GM12878 (cell line): ENCODE results near the gene NINJ1. TPM values are rescaled to one million over a fixed set of nuclear protein-coding genes. Genes with fewer than 3 reads are reported as not detected.

Source experiments
- ATF2 ChIP-seq: IDR thresholded peaks from 2 replicates; pipeline ENCODE4 v1.6.1; 2012; ENCODE audit warnings: low read length, inconsistent platforms
- E4F1 ChIP-seq: fragments of 450-650 bp; IDR thresholded peaks from 2 replicates; pipeline ENCODE4 v1.6.1; 2018; ENCODE audit warnings: borderline replicate concordance, mild to moderate bottlenecking; ENCODE audit not compliant: partially characterized antibody
- GABPA ChIP-seq: IDR thresholded peaks from 2 replicates; pipeline ENCODE4 v1.6.1; 2014; ENCODE audit warnings: antibody characterized with exemption, low read depth, mild to moderate bottlenecking, inconsistent platforms
- HSF1 ChIP-seq: fragments of 150-350 bp; IDR thresholded peaks from 2 replicates; pipeline ENCODE4 v1.6.1; 2014; ENCODE audit warnings: mild to moderate bottlenecking, low read depth, low read length
- MXI1 ChIP-seq: fragments of 150-350 bp; IDR thresholded peaks from 2 replicates; pipeline ENCODE4 v1.6.1; 2011; ENCODE audit warnings: low read depth, mild to moderate bottlenecking, inconsistent platforms, low read length, improper control_type of control experiment
- NFXL1 ChIP-seq: fragments of 450-650 bp; IDR thresholded peaks from 2 replicates; pipeline ENCODE4 v1.6.1; 2017; ENCODE audit warnings: antibody characterized with exemption, mild to moderate bottlenecking, borderline replicate concordance
- NFYB ChIP-seq: IDR thresholded peaks from 2 replicates; pipeline ENCODE4 v1.6.1; 2011; ENCODE audit warnings: low read depth, mild to moderate bottlenecking, low read length, improper control_type of control experiment, moderate library complexity; ENCODE audit not compliant: insufficient read depth
- NR2C1 ChIP-seq: fragments of 450-650 bp; IDR thresholded peaks from 2 replicates; pipeline ENCODE4 v1.6.1; 2017; ENCODE audit warnings: antibody characterized with exemption, mild to moderate bottlenecking, moderate library complexity
- PBX3 ChIP-seq: IDR thresholded peaks from 2 replicates; pipeline ENCODE4 v1.6.1; 2011; ENCODE audit warnings: mild to moderate bottlenecking, low read depth, low read length, moderate library complexity; ENCODE audit not compliant: insufficient replicate concordance
- REST ChIP-seq: IDR thresholded peaks from 2 replicates; pipeline ENCODE4 v1.6.1; 2012; ENCODE audit warnings: mild to moderate bottlenecking, low read depth, low read length
- SRF ChIP-seq, 2 experiments: IDR thresholded peaks; 2 replicates each; pipeline ENCODE4 v1.6.1; 2011; ENCODE audit warnings: low read depth in 2 of 2, low read length in 2 of 2, mild to moderate bottlenecking in 1 of 2, moderate library complexity in 1 of 2
- ZZZ3 ChIP-seq: IDR thresholded peaks from 2 replicates; pipeline ENCODE4 v1.6.1; 2011; ENCODE audit warnings: low read depth; ENCODE audit not compliant: control insufficient read depth, insufficient read length
- polyA plus RNA-seq, 11 experiments: library from polyadenylated mRNA; depleted of rRNA in 4 of 11; unstranded in 6 of 11; stranded (reverse) in 5 of 11; fragments of >200 nt; fragmentation: Nextera tagmentation in 4 of 11; fragmentation: Illumina TruSeq in 1 of 11; extraction: Ambion mirVana in 4 of 11; extraction: Trizol in 1 of 11; gene quantifications; 1 replicate in 1 of 11; 2 replicates in 10 of 11; pipeline versions ENCODE4 v1.2.1 to v1.2.3, GENCODE V29; 2011 to 2016; ENCODE audit warnings: inconsistent platforms in 2 of 11, missing spikeins in 2 of 11, low read depth in 1 of 11
- total RNA-seq, 4 experiments: library from RNA; depleted of rRNA in 3 of 4; stranded (reverse); fragments of >200 nt in 3 of 4; fragmentation: Illumina TruSeq in 1 of 4; extraction: Trizol in 1 of 4; gene quantifications; 2 replicates each; pipeline versions ENCODE4 v1.2.1 to v1.2.3, GENCODE V29; 2013 to 2021

Gene NINJ1
- total and polyA plus RNA-seq, 10 of the 15 experiments (the other 5 are each of a cell fraction or from before 2014, with no cell fraction given): 0.64 to 33.5 (median 17.1) TPM

- no peak for TF ChIP-seq REST
- TF ChIP-seq NFYB: no peak
- no peak for TF ChIP-seq PBX3
- TF ChIP-seq MXI1: no peak
- no peak for TF ChIP-seq GABPA
- TF ChIP-seq NR2C1: no peak
- TF ChIP-seq E4F1: no peak
- no peak for TF ChIP-seq HSF1
- TF ChIP-seq NFXL1: no peak
- no peak for TF ChIP-seq ZZZ3
- no peak for TF ChIP-seq ATF2
- TF ChIP-seq SRF (IDR thresholded peaks at IDR 0.05; ENCODE audit: low read depth in 2 of 2, low read length in 2 of 2): no peak
Observed at GRCh38 chr9:93099551-93100275, 34.3 kb downstream of the NINJ1 start (continued).
